T-helper 2 cell (primary cell): ENCODE data around the gene EIF3L.

Experiments used
- DNase-seq, 5 experiments: peaks; one replicate each; pipeline versions ENCODE4 v3.0.0 to v3.0.0-alpha.2; 2012 to 2022

EIF3L gene

DNA sequence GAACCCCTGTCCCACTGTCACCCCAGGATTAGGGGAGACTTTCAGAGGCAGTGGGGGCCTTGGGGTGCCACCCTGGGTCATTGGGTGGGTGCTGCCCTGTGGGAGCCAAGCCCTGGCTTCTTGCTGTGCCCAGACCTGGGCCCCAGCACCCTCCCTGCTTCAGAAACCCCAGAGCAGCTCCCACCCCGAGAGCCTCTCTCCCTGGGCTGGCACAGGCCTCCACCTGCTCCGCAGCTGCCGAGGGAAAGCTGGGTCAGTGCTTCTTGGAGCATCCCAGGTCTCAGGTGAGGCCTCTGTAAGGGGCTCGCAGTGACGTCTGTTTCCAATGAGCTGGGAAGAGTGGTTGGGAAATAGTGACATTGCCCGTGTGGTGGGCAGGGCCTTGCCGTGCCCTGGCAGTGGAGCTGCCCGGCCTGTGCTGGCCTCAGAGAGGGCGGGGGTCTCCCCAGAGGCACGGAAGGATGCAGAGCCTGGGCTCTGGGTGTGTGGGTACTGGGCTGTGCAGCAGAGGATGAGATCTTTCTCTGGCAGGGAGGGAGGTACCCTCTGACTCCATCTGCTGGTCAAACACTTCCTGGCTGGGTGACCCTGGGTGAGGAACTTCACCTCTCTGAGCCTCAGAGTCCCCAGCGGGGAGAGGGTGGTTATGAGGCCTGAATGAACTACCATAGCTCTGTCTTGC lies 81.2 kb downstream of the EIF3L start:
- peak in 1 of 5 experiments; percentile 28 for DNase-seq

DNA sequence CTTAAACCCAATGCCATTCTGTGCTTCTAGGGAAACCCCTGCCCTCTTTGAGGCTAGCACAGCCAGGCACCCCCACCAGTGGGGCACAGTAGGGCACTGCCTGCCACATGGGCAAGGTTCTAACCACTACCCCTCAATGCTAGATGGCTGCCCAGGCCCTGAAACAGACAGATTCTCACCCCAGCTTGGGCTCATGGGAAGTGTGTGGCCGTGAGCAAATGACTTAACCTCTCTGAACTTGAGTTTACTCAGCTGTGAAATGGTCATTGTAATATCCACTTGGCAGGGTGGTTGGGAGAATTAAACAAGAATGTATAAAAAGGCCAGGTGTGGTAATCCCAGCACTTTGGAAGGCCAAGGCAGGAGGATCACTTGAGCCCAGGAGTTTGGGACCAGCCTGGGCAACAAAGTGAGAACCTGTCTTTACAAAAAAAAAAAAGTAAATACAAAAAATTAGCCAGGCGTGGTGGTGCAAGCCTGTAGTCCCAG lies 81.8 kb downstream of the EIF3L start:
- no peak for DNase-seq

DNA sequence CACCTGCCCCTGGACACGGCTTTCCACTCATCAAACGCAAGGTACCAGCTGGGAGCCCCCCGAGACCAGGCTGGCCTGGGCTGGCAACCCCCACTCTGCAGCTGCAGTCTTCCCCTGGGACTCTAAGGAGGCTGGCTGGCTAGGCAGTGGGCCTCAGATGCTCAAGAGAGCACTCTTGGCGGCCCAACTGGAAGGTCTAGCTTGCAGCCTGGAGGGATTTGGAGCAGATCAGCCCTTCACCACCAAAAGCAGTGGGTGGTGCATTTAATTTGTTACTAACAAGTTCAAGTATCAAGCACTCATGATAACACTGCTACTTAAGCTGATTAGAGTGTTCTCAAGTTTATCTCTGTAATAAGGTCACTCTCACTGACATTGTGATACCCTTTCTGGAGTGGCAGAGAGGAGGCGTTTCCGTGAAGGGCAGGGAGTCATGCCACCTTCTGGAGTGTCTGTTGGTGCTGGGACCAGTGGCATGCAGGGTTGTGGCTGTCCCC lies 82.7 kb downstream of the EIF3L start:
- no peak for DNase-seq

DNA sequence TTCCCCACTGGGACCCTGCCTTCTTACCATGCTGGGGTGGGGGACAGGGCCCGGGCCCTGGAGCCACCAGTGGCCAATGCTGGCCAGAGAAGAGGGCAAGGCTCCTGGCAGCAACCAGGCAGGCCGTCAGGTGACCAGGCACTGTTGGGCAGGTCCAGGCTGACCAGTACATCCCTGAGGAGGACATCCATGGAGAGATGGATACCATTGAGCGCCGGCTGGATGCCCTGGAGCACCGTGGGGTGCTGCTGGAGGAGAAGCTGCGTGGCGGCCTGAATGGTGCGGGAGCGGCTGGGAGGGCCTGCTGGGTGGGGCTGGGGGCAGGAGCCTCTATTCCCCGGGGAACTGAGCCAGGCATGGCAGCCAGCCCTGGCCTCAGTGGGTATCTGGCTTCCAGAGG lies 83.2 kb downstream of the EIF3L start:
- no peak for DNase-seq

DNA sequence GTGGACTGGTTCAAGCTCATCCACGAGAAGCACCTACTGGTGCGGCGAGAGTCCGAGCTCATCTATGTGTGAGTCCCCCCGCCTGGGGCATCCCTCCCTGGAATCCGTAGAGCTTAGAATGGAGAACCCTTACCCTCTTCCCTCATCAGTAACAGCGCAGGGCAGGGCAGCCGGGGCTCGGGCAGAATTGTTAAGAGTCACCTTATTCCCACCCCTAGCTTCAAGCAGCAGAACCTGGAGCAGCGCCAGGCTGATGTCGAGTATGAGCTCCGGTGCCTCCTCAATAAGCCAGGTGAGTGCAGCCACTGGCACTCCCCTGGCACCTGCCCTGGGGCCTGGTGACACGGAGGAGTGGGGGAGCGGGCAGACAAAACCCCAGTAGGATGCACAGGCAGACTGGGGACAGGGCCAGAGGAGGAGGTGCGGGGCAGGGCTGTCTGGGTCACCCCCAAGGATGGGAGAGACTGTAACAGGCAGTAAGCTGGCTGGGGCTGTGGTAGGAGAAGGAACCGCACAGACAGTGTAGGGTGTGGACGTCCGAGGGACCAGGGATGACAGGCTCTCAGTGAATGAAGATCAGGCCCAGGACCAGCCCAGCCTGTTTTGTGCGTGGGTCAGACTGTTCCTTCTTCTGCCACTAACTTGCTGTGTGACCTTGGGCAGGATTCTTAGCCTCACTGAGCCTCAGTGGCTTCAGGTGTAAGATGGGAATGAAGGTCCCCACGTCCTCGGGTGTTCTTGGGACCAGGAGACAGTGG lies 83.8 kb downstream of the EIF3L start:
- DNase-seq, result no peak

DNA sequence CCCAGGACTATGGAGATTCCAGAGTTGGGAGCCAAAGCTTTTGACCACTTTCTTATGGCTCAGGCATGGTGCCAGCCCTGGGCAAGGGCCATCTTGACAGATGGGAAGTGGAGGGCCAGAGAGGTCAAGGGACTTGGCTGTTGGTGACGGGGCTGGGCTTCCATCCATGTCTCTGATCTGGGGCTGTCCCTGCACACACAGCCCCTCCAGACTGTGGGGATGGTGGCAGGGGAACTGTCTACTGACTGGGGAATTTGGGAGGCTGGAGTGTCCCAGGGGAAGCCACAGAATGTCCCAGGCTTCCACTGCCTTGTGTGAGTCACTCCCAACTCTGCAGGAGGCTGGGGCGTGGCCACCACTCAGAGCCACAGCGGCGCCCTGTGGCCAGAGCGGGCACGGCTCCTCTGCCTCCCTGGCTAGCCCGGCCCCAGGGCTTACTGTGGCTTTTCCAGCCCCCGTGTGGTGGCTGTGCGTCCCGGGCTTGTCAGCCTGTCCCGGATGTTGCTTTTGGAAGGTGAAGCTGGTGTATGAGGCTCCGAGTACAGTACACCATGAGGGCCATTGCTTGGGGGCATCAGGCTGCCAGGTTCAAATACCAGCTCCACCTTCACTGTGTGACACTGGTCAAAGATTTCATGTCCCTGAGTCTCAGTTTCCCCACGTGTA lies 84.6 kb downstream of the EIF3L start:
- peak; percentile 57 to 83 (median 69) for DNase-seq
